Omental fat pad (tissue), 4 donors: ENCODE measurements around the gene BARD1. TPM values are rescaled to one million over a fixed set of nuclear protein-coding genes. Genes with fewer than 3 reads are reported as not detected.
"Not testable (repeated sequence)": the region's sequence is repeated elsewhere in the genome, so short reads cannot be mapped to it uniquely, and the experiment has no call there.

Experiments used
- ATAC-seq: fragments of 150-250 bp; one replicate; pipeline ENCODE4 v1.9.1; 2016; ENCODE audit warnings: mild to moderate bottlenecking, moderate library complexity; ENCODE audit not compliant: low FRiP score
- DNase-seq: peaks from one replicate; pipeline ENCODE4 v3.0.0-alpha.2; 2019; ENCODE audit warnings: low spot score
- CTCF ChIP-seq, 3 donors: fragments of 450-650 bp; IDR thresholded peaks; one replicate each; pipeline ENCODE4 v1.5.1; 2016 to 2017; ENCODE audit warnings: antibody characterized with exemption in 3 of 3, mild to moderate bottlenecking in 3 of 3, moderate library complexity in 2 of 3
- total RNA-seq, 4 donors: library from RNA; depleted of rRNA; stranded (reverse); fragments of >200 nt; gene quantifications; one replicate each; pipeline ENCODE4 v1.1.0, GENCODE V29; 2016

BARD1 gene
- total RNA-seq, 4 donors from 2014 or later, result 3.3 to 9.6 (median 4.2) TPM

GRCh38 chr2:214801068-214801467 is 8.4 kb downstream of the BARD1 start:
- no peak for TF ChIP-seq CTCF (IDR thresholded peaks at IDR 0.05)
- ATAC-seq, result no peak
- DNase-seq, result no peak

- no peak for ATAC-seq
- no peak for DNase-seq
- no peak for TF ChIP-seq CTCF (IDR thresholded peaks at IDR 0.05)
These were observed 9.3 kb downstream of the BARD1 start for GRCh38 chr2:214800180-214800579.

GRCh38 chr2:214796911-214797310 is 12.6 kb downstream of the BARD1 start:
- DNase-seq (no peak), ATAC-seq (no peak)
- TF ChIP-seq CTCF (IDR thresholded peaks at IDR 0.05), result no peak

DNA sequence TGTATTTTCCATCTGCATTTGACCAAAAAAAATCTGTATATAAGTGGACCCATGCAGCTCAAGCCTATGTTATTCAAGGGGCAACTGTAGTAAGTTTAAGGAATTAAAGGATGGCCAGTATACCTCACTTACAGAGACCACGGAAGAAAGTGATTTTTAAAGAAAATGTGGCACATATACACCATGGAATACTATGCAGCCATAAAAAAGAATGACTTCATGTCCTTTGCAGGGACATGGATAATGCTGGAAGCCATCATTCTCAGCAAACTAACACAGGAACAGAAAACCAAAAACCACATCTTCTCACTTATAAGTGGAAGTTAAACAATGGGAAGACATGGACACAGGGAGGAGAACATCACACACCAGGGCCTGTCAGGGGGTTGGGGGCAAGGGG is 26.3 kb downstream of the BARD1 start:
- not testable (repeated sequence) for ATAC-seq, DNase-seq

DNA sequence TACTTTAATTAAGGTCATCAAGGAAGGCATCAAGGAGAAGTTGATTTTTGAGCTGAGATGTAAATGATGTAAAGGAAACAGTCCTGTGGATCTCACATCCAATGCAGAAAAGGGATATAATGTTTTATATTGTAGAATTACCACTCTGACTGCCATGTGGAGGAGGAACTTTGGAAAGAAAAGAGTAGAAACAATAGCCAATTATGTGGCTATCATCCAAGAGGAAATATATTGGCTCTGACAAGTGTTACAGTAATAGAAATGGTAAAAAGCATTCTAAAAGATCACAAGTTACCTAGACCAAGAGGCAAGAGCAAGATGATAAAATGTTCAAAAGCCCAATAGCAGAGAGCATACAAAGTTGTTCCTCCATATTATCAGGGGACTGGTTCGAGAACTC is 26.8 kb downstream of the BARD1 start:
- DNase-seq, result no peak
- TF ChIP-seq CTCF (IDR thresholded peaks at IDR 0.05), result no peak
- ATAC-seq, result no peak

DNA sequence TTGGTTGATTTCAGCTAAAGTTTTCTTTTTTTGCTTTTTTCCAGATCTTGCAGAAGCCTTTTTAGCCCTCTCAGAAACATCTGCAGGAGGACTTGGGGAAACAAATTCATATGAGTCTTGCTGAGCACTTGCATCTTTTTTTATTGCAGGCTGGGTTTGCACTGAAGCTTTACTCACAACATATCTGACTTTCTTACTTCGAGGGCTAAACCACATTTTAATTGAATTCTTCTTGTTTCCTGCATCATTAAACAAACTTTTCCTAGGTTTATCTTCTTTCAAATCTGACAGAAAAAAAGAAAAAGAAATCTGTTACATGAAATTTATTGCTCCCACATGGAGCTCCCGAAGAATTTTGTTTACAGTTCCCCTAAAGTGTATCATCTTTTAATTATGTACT is 28.3 kb downstream of the BARD1 start:
- ATAC-seq (no peak), DNase-seq (no peak)
- TF ChIP-seq CTCF (IDR thresholded peaks at IDR 0.05), result no peak

DNA sequence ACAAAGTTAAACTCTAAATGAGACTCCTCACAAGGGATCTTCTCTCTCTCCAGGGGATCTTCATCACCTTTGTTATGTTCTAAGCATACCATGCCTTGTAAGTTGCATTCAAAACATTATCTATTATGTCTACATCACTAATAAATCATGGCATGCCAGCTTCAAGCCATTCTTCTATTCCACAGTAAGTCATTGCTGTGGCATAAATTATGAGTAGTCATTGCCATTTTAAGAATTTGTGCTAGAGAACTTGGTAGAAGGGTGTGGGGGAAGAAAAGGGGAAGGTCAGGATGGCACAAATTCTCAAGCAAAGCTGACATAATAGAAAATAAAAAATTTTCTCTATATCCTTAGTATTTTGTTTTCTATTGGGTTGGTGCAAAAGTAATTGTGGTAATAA is 33.5 kb downstream of the BARD1 start:
- DNase-seq (no peak), ATAC-seq (no peak)
- TF ChIP-seq CTCF (IDR thresholded peaks at IDR 0.05), result no peak

GRCh38 chr2:214774108-214774507 is 35.4 kb downstream of the BARD1 start:
- DNase-seq (no peak), ATAC-seq (no peak)
- no peak for TF ChIP-seq CTCF (IDR thresholded peaks at IDR 0.05)
